Stromal cell of bone marrow (primary cell): ENCODE results near the gene ACTR5.
A peak's percentile ranks its signal among the peaks of the same experiment; 100 is the strongest.

Experiments
- DNase-seq: peaks from one replicate; pipeline ENCODE4 v3.0.0-alpha.2; 2012; ENCODE audit warnings: low read depth

ACTR5 gene

GRCh38 chr20:38728911-38729642 lies 19.2 kb upstream of the ACTR5 start:
- no peak for DNase-seq

DNA sequence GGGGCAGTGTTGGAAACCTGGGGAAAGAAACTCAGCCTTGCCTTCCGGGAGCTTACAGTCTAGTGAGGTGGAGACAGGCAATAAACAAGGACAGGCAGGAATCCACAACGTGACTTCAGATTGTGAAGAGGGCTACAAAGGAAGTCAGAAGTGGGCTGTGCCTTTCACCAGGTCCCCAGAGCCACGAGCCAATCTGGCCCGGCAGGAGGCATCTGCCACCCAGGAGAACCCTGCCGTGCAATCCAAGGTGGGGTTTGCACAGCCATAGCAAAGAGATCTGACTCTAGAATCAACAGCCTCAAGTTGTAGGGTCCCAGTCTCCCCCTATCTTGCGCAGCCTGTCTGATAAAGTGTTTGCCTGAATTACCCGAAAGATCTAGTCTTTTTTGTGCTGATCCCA lies 18.5 kb upstream of the ACTR5 start:
- DNase-seq: no peak

DNA sequence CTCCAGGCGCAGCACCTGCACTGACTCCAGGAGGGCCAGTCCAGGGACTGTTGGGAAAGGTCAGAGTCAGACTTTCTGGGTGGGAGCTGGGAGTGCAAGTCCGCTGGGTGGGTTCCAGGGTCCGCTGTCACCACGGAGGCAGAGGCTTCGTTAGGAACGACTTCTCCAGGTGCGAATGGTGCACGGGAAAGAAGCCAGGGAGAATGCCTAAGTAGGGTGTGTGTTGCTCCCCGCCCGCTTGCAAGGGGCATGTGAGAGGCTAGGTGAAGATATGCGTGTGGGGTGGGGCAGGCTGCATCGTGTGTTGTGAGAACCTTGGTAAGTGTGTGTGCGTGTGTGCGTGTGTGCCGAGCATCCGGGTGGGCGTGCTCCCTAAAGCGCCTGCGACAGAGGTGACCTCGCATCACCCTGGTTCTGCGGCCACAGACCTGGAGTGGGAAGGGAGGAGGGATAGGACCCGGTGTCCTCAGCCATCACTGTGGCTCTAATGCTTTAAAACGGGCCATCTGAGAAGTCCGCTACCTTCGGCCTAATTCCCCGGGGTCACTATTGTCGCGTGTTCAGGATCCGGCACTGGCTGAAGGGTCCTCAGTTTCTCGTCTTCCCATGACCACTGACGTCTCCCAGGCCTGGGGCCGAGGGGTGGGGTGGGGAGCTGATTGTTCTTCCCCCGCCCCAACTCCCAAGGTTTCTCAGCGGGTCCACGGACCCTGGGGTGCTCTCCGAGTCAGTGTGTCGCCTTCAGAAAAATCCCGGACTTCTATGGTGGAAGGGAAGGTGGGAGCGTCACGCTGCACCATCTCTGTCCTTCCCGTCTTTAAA lies 17.9 kb upstream of the ACTR5 start:
- DNase-seq: no peak

GRCh38 chr20:38730989-38731737 lies 17.1 kb upstream of the ACTR5 start:
- DNase-seq: no peak

GRCh38 chr20:38731738-38732113 lies 16.5 kb upstream of the ACTR5 start:
- DNase-seq: no peak

DNA sequence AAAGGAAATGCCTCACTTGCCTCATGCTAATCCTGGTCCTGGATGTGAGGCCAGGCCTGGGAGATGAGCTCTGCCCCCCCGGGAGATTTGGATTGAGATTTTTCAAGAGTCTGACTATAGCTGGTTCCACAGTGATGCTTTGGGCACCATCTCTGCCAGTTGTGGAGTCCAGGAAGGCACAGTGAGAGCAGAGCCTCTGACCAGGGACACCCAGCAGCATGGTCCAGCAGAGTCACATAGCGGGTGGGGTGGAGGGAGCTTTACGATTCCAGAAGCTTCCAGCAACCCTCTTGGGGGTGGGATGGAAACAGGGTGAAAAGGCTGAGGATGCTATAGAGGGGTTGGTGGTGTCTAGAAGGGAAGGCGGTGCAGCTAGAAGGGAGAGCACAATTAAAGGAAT lies 15.3 kb upstream of the ACTR5 start:
- no peak for DNase-seq

DNA sequence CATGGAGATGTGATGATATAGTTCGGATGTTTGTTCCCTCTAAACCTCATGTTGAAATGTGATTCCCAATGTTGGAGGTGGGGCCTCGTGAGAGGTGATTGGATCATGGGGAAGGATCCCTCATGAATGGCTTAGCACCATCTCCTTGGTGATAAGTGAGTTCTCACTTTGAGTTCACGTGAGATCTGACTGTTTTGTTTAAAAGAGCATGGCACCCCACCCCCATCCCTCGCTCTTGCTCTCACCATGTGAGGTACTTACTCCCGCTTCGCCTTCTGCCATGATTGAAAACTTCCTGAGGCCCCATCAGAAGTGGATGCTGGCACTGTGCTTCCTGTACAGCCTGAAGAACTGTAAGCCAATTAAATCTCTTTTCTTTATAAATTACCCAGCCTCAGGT lies 13.1 kb upstream of the ACTR5 start:
- DNase-seq: no peak

- no peak for DNase-seq
Measured at GRCh38 chr20:38737887-38738286, 10.4 kb upstream of the ACTR5 start.

GRCh38 chr20:38745757-38746156 lies 2.5 kb upstream of the ACTR5 start:
- DNase-seq: no peak

DNA sequence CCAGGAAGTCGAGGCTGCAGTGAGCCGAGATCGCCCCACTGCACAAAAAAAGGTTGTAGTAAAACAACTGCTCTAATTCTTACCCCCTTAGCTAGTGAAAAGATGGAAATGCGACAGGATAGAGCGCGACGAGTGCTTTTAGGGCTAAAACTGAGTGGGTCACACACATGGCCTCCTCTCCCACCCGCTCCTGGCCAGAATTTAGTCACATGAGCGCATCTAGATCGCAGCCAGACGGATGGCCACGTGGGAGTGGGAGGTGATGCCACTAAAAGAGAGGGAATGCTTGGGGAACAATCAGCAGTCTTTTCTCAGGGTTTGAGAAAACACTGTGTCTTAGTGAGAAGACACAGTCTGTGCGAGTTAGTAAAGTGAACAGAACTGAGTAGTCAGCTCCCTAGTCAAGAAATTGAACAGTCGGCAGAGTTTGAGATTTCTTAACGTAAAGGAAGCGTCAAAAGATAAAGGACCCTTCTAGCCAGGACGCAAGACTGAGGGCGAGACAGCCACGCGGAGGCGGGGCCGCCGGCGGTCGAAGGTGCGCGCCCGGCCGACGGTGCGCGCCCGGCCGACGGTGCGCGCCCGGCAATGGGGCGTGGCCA lies 664 bp upstream of the ACTR5 start:
- DNase-seq: no peak

GRCh38 chr20:38748861-38749149 lies 545 bp downstream of the ACTR5 start:
- DNase-seq: no peak

GRCh38 chr20:38751360-38751976 lies 3.2 kb downstream of the ACTR5 start:
- DNase-seq: no peak

DNA sequence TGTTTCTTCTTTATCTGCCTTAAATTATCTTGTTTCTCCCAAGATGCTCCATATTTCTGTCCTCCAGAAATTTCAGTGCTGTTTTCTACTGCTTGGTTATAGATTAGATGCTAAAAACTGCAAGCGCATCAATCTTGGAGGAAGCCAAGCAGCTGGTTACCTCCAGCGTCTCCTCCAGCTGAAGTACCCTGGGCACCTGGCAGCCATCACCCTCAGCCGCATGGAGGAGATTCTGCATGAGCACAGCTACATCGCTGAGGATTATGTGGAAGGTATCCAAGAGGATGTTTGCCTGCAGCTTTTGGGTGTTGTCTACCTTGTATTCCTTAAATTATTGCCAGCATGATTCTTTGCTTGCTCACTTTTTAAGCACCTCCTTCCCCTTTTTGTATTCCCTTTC lies 3.8 kb downstream of the ACTR5 start:
- no peak for DNase-seq

DNA sequence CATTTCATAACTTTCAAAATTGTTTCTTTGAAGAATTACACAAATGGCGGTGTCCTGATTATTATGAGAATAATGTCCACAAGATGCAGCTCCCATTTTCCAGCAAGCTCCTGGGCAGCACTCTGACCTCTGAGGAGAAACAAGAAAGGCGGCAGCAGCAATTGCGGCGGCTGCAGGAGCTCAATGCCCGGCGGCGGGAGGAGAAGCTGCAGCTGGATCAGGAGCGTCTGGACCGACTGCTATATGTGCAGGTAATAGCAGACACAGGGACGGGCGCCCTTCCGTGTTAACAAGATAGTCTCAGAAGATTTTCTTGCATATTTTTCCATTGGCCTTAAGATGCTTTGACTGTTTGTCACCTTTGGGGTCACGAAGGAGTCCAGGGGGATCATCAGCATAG lies 6.7 kb downstream of the ACTR5 start:
- DNase-seq: no peak

DNA sequence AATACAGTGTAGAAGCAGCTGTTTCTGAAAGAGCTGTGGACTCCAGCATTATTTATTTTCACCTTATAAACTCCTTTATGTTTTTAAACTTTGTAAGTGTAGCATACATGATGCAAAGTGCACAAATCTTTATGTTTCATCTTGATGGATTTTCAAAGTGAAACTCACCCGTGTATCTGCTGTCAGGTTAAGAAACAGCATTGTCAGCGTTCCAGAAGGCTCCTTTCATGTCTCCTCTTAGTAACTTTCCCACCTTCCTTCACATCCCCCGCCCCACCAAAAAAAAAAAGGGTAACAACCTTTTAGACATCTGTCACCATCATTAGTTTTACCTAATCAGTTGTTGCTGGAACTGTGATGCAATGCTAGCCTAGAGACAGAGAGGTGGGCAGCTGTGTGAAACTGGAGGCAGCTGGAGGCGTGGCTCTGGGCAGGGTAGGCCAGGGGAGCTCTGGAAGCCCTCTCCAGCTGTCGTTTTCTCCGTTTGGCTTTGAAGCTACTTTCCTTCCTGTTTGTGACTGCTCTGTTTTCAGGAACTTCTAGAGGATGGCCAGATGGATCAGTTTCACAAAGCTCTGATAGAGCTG lies 7.2 kb downstream of the ACTR5 start:
- no peak for DNase-seq

DNA sequence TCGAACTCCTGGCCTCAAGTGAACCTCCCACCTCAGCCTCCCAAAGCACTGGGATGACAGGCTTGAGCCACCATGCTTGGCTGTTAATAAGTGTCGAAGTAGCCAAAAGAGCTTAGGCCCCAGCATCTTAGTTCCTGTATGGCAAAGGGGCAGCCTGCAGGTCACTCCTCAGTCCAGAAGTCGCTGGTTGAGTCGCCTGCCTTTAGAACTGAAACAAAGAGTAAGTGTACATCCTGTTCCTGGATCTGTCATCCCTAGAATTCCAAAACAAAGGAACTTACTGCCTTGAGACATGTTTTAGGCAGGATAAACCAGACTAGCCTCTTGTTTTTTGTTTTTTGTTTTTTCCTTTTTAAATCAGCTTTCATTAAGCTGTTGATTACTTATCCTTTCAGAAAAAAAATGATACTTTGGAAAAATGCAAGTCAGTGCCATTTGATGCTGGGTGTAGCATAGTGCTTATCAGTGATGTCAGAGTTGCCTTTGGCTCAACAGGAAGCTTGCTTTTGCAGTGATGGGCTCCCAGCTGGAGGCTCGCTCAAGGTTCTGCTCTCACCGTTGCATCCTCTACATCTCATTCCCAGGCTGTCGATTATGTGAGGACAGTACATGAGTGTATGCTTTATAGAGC lies 9.0 kb downstream of the ACTR5 start:
- no peak for DNase-seq

GRCh38 chr20:38759106-38759505 lies 10.8 kb downstream of the ACTR5 start:
- DNase-seq: no peak

DNA sequence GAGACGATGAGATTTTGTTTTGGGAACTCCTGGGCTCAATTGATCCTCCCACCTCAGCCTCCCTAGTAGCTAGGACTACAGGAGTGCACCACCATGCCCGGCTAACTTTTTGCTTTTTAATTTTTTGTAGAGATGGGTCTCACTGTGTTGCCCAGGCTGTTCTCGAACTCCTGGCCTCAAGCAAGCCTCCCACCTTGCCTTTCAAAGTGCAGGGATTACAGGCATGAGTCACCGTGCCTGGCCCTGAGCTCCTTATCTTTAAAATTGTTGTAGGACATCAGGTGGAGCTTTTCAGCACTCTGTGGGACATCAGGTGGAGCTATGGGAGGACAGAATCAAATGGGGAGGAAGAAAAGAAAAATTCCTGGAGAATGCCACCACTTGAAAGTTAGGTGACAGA lies 12.7 kb downstream of the ACTR5 start:
- DNase-seq: no peak

DNA sequence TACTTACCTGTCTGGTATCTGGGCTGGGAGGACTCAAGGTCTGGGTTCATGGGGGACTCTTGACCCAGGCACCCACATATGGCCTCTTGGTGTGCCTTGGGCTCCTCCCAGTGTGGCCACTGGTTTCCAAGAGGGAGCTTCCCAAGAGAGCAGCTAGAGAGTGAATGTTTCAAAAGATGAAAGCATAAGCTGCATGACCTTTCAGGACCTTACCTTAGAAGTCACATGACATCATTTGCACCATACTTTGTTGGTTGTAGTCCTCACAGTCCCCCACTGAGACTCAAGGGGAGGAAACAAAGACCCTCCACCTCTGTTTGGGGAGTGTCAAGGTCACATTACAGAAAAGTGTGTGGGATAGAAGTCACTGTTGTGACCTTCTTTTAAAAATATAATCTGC lies 13.9 kb downstream of the ACTR5 start:
- DNase-seq: no peak

GRCh38 chr20:38763616-38764015 lies 15.4 kb downstream of the ACTR5 start:
- no peak for DNase-seq

DNA sequence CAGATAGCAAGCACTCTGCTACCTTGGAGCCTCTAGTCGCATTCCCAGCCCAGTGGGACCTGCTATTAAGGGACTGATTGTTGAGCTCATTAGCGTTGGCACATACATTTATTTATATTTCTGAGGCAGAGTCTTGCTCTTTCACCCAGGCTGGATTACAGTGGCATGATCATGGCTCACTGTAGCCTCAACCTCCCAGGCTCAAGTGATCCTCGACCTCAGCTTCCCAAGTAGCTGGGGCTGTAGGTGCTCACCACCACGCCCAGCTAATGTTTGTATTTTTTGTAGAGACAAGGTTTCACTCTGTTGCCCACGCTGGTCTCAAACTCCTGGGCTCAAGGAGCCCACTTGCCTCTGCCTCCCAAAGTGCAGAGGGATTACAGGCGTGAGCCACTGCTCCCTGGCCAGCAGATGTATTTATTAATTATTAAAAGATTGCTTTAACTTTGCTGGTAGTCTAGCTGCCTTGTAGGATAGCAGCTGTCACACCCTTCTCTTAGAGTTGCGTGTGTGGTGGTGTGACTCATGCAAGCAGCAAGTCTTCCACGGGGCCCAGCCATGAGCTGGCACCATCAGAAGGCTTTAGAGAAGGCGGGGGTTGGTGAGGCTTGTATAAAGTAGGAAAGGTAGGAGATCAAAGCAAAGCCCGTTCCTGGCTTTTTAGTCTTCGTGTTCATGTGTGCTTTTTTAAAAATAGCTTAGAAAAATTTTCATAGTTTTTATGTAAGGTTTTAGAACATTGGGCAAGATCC lies 16.5 kb downstream of the ACTR5 start:
- peak; percentile 84 for DNase-seq
